DMS79 (cell line): ENCODE results near the gene SGMS1.

Source experiments
- DNase-seq: peaks from one replicate; lab custom pipeline; 2025; lab: John Stamatoyannopoulos, UW

SGMS1 gene

GRCh38 chr10:50610368-50610767 lies 13.4 kb downstream of the SGMS1 start:
- no peak for DNase-seq

- no peak for DNase-seq
Observed at GRCh38 chr10:50607356-50607925, 16.3 kb downstream of the SGMS1 start.

- DNase-seq: no peak
Observed at GRCh38 chr10:50605951-50606270, 17.8 kb downstream of the SGMS1 start.

GRCh38 chr10:50605269-50605950 lies 18.3 kb downstream of the SGMS1 start:
- DNase-seq: peak; percentile 70

- no peak for DNase-seq
Observed at GRCh38 chr10:50604809-50605208, 18.9 kb downstream of the SGMS1 start.

- DNase-seq: peak; percentile 20
Observed at GRCh38 chr10:50604049-50604640, 19.6 kb downstream of the SGMS1 start.

- DNase-seq: no peak
Observed at GRCh38 chr10:50603151-50603850, 20.5 kb downstream of the SGMS1 start.

- DNase-seq: no peak
Observed at GRCh38 chr10:50601974-50602373, 21.8 kb downstream of the SGMS1 start.

GRCh38 chr10:50600831-50601477 lies 22.8 kb downstream of the SGMS1 start:
- no peak for DNase-seq

GRCh38 chr10:50600286-50600685 lies 23.5 kb downstream of the SGMS1 start:
- DNase-seq: no peak

GRCh38 chr10:50596897-50597296 lies 26.9 kb downstream of the SGMS1 start:
- DNase-seq: no peak

GRCh38 chr10:50596456-50596855 lies 27.3 kb downstream of the SGMS1 start:
- no peak for DNase-seq

GRCh38 chr10:50595785-50596184 lies 28.0 kb downstream of the SGMS1 start:
- DNase-seq: no peak

GRCh38 chr10:50593523-50594376 lies 30.0 kb downstream of the SGMS1 start:
- DNase-seq: no peak

GRCh38 chr10:50592961-50593418 lies 30.8 kb downstream of the SGMS1 start:
- no peak for DNase-seq

- DNase-seq: no peak
Observed at GRCh38 chr10:50590935-50591334, 32.8 kb downstream of the SGMS1 start.

GRCh38 chr10:50586740-50587088 lies 37.0 kb downstream of the SGMS1 start:
- DNase-seq: no peak

- no peak for DNase-seq
Observed at GRCh38 chr10:50585921-50586739, 37.6 kb downstream of the SGMS1 start.

- no peak for DNase-seq
Observed at GRCh38 chr10:50582766-50583762, 40.7 kb downstream of the SGMS1 start.

- no peak for DNase-seq
Observed at GRCh38 chr10:50582046-50582445, 41.7 kb downstream of the SGMS1 start.
